ENCODE results near the gene CBX2. TPM values are rescaled to one million over a fixed set of nuclear protein-coding genes. Genes with fewer than 3 reads are reported as not detected.
A peak's percentile ranks its signal among the peaks of the same experiment; 100 is the strongest.

Gene CBX2
- total and polyA plus RNA-seq, 5 donors from 2014 or later, result 0.11 to 0.81 (median 0.17) TPM; not detected in 2

GRCh38 chr17:79811868-79812352, 34.0 kb downstream of the CBX2 start:
- peaks cover 74% of the 10 kb centered on the region for H3K27me3 Mint-ChIP-seq
- peaks cover 0 to 10% (median 0%) of the 10 kb centered on the region in 7 donors for H3K9me3 Mint-ChIP-seq
- H3K27ac ChIP-seq (ENCODE audit: insufficient read depth, low read length, poor library complexity, severe bottlenecking), result no peak overlapping the region
- no peak for DNase-seq
- no peak for ATAC-seq (ENCODE audit: low read depth in 2 of 2)
- H3K4me1 Mint-ChIP-seq, result peaks cover 0 to 41% (median 18%) of the 10 kb centered on the region in 4 donors
- no peak overlapping the region for H3K4me3 ChIP-seq (ENCODE audit: low read depth, low read length)
- H3K4me3 Mint-ChIP-seq, result peak overlapping the region; percentile 51 to 74 (median 74)
- H3K36me3 ChIP-seq (ENCODE audit: control insufficient read depth, insufficient read depth, low read length), result no peaks in the 10 kb centered on the region
- H3K27me3 ChIP-seq (ENCODE audit: control insufficient read depth, insufficient read depth, low read length), result peaks cover 37% of the 10 kb centered on the region
- H3K27ac Mint-ChIP-seq, result peak overlapping the region in 1 of 3 donors; percentile 66
- peaks cover 46% of the 10 kb centered on the region for H3K4me1 ChIP-seq (ENCODE audit: control insufficient read depth, insufficient read depth, low read length, poor library complexity, severe bottlenecking)
- H3K36me3 Mint-ChIP-seq, result no peaks in the 10 kb centered on the region
- no peaks in the 10 kb centered on the region for H3K9me3 ChIP-seq (ENCODE audit: control insufficient read depth in 2 of 2, low read length in 2 of 2)

DNA sequence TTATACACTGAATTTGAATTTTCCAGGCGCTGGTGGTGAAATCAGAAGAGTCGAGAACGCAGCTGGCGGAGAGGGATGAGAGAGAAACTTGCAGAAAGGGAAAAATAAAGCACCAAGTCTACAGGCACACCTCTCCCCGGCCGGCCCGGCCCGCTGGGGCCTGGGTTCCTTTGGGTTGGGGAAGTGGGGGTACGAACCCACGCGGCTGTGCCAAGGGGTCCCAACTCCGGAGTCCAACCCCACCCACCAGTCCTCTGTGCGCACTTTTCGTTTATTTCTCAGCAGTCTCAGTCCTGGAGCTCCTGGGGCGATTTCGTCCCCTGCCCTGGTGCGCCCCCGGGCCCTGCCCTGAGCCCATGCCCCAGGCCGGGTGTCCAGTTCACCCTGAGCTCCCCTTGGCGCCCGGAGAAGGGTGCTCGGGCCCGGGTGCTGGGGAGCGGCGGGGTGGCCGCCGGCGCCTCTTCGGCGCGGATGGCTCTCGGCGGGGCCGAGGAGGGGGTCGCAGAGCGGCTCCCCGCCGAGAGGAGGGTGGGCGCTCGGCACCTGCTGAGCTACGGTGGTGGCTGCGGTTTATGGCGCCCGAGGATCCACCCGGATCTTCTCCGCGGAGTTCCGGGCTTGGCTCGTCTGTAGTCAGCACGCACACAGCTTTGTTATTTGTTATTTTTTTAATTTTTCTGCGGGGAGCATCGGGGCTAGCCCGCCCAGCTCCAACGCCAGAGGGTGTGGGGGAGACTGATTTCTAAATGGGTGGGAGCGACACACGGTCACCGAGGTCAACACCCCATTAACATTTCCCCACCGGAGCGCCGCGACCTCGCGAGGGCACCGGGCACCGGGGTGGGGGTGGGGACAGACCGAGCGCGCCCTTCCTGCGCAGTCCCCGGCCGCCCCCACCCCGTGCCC, 34.7 kb downstream of the CBX2 start:
- ATAC-seq (ENCODE audit: low read depth in 2 of 2) (no peak), DNase-seq (no peak)
- peaks cover 46% of the 10 kb centered on the region for H3K4me1 ChIP-seq (ENCODE audit: control insufficient read depth, insufficient read depth, low read length, poor library complexity, severe bottlenecking)
- Mint-ChIP-seq H3K27ac (peak overlapping the region in 1 of 3 donors; percentile 82), H3K4me3 (peak overlapping the region; percentile 73 to 82 (median 74)), H3K4me1 (peaks cover 0 to 39% (median 16%) of the 10 kb centered on the region in 4 donors), H3K36me3 (no peaks in the 10 kb centered on the region), H3K9me3 (peaks cover 0 to 10% (median 0%) of the 10 kb centered on the region in 7 donors), H3K27me3 (peaks cover 71% of the 10 kb centered on the region)
- H3K36me3 ChIP-seq (ENCODE audit: control insufficient read depth, insufficient read depth, low read length), result no peaks in the 10 kb centered on the region
- H3K27ac ChIP-seq (ENCODE audit: insufficient read depth, low read length, poor library complexity, severe bottlenecking), result no peak overlapping the region
- no peak overlapping the region for H3K4me3 ChIP-seq (ENCODE audit: low read depth, low read length)
- H3K27me3 ChIP-seq (ENCODE audit: control insufficient read depth, insufficient read depth, low read length), result peaks cover 36% of the 10 kb centered on the region
- H3K9me3 ChIP-seq (ENCODE audit: control insufficient read depth in 2 of 2, low read length in 2 of 2), result no peaks in the 10 kb centered on the region

GRCh38 chr17:79813297-79814126, 35.6 kb downstream of the CBX2 start:
- Histone ChIP-seq H3K36me3 (ENCODE audit: control insufficient read depth, insufficient read depth, low read length) (no peaks in the 10 kb centered on the region), H3K27me3 (ENCODE audit: control insufficient read depth, insufficient read depth, low read length) (peaks cover 30% of the 10 kb centered on the region), H3K9me3 (ENCODE audit: control insufficient read depth in 2 of 2, low read length in 2 of 2) (no peaks in the 10 kb centered on the region), H3K4me3 (ENCODE audit: low read depth, low read length) (no peak overlapping the region), H3K27ac (ENCODE audit: insufficient read depth, low read length, poor library complexity, severe bottlenecking) (no peak overlapping the region), H3K4me1 (ENCODE audit: control insufficient read depth, insufficient read depth, low read length, poor library complexity, severe bottlenecking) (peaks cover 46% of the 10 kb centered on the region)
- Mint-ChIP-seq H3K36me3 (no peaks in the 10 kb centered on the region), H3K27me3 (peaks cover 65% of the 10 kb centered on the region), H3K4me1 (peaks cover 0 to 39% (median 17%) of the 10 kb centered on the region in 4 donors), H3K27ac (no peak overlapping the region), H3K9me3 (peaks cover 0 to 10% (median 0%) of the 10 kb centered on the region in 7 donors), H3K4me3 (peak overlapping the region in 1 of 4 donors; percentile 74)
- ATAC-seq (ENCODE audit: low read depth in 2 of 2) (no peak), DNase-seq (no peak)

DNA sequence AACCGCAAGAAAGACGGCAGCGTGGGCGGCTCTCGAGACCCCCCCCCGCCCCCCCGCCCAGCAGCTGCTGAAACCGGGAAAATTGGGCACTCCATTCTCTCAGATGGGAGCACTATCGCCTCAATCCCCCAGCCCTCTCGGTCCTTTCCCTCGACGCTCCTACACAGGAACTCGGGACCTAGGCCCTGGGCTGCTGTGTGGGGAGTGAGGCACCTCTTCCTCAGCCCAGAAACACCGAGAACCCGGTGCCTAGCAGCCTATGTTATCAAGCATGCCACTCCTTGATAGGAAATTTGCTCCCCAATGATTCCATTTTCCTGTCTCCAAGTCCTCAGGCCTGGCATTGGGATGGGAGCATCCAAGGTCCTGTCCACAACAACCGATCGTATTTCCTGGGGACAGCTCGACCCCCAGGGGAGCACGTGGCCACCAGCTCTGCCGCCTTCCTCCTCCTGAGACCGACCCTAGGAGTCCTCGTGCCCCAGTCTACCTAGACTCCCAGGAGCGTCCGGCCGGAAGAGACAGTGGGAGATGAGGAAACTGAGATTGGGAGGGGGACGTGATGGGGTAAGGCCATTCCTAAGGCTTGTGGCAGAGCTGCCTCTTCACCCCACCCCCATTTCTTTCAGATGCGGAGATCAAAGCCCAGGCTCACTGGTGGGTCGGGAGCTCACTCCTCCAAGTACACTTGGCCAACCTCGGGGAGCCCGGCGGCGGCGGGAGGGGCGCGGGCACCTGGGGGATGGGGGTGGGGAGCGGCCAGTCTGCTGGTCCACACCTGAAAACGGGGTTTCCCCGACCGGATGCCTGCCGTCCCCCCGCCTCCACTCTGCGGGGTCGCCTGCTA, 36.4 kb downstream of the CBX2 start:
- peak overlapping the region in 1 of 3 donors; percentile 74 for H3K27ac Mint-ChIP-seq
- H3K4me1 ChIP-seq (ENCODE audit: control insufficient read depth, insufficient read depth, low read length, poor library complexity, severe bottlenecking), result peaks cover 46% of the 10 kb centered on the region

DNA sequence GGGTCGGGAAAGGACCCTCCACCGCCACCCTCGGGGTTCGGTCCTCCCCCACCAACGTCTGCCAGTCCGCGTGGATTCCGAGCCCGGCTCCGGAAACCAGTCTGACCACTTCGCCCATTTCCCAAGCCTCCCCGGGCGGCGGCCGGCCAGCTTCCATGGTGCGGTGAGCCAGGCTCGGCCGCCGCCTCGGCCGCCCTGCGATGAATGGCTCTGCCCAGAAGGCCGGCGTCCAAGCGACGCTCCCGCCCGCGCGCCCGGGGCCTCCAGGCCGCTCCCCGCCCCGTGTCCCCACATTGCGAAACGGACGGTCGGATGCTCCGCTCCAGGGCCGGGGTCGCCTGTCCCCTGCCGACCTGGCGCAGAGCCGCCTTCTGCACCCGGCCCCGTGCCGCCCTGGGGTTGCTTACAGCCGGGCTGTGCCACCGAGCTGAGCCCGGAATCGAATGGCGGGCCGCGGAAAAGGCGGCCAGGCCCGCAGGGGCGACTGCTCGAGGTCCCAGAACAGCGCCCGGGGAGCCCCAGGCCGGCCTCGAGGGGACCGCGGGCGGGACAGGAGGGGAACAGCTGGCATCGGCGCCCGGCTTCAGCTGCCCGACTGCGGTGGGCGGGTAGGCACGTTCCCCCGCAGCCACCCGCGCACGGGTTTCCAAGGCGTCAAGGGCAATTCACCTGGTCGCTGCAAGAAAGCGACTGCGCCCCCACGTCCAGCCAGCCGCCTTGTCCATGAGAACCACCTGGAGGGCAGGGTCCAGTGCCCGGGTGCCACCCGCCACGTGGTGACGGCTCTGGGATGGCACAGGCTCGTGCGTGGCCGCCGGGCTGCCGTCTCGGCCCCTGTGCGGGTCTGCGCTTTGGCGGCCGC, 37.3 kb downstream of the CBX2 start:
- Mint-ChIP-seq H3K27me3 (peaks cover 56% of the 10 kb centered on the region), H3K4me1 (peaks cover 0 to 28% (median 17%) of the 10 kb centered on the region in 4 donors)
- DNase-seq, result no peak

More for the DNA sequence above, 36.4 kb downstream of the CBX2 start:
- DNase-seq (no peak), ATAC-seq (ENCODE audit: low read depth in 2 of 2) (no peak)
- Histone ChIP-seq H3K36me3 (ENCODE audit: control insufficient read depth, insufficient read depth, low read length) (no peaks in the 10 kb centered on the region), H3K27ac (ENCODE audit: insufficient read depth, low read length, poor library complexity, severe bottlenecking) (no peak overlapping the region), H3K9me3 (ENCODE audit: control insufficient read depth in 2 of 2, low read length in 2 of 2) (no peaks in the 10 kb centered on the region), H3K27me3 (ENCODE audit: control insufficient read depth, insufficient read depth, low read length) (peaks cover 21% of the 10 kb centered on the region), H3K4me3 (ENCODE audit: low read depth, low read length) (no peak overlapping the region)
- H3K4me3 Mint-ChIP-seq, result peak overlapping the region; percentile 65 to 92 (median 69)
- peaks cover 0 to 7% (median 0%) of the 10 kb centered on the region in 7 donors for H3K9me3 Mint-ChIP-seq
- H3K4me1 Mint-ChIP-seq, result peaks cover 0 to 31% (median 17%) of the 10 kb centered on the region in 4 donors
- H3K27me3 Mint-ChIP-seq, result peaks cover 62% of the 10 kb centered on the region
- H3K36me3 Mint-ChIP-seq, result no peaks in the 10 kb centered on the region

DNA sequence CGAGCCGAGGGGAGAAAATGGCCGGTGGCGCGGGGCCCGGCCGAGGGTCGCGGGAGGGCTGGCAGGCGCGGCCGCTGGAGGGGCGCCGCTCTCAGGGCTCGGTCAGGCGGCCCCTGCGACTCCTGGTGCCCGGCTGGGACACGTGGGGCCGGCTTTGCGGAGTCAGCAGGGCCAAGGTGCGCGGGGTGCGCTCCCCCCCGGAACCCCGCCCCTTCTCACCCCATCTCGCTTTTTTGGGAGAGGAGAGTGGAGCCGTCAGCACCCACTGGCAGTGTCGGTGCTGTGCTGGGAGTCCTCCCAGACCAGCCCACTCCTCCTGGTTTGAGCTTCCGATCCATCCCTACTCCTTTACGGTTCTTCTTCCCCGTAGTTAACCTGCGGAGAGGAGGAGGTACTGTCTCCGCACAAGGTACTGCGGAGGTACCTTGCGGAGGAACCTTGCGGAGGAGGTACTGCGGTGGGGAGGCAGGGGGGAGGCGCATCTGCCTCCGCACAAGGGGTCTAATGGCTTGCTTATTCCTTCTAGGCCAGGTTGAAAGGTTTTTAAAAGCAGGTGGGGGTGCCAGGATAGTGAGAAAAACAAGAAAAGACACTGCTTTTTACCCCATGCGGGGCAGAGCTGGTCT, 38.0 kb downstream of the CBX2 start:
- H3K36me3 Mint-ChIP-seq, result no peaks in the 10 kb centered on the region
- peak overlapping the region in 2 of 4 donors; percentile 24 to 52 for H3K4me3 Mint-ChIP-seq
- DNase-seq (no peak), ATAC-seq (ENCODE audit: low read depth in 2 of 2) (no peak)
- peaks cover 0 to 25% (median 13%) of the 10 kb centered on the region in 4 donors for H3K4me1 Mint-ChIP-seq
- H3K9me3 ChIP-seq (ENCODE audit: control insufficient read depth in 2 of 2, low read length in 2 of 2), result no peaks in the 10 kb centered on the region
- no peak overlapping the region for H3K4me3 ChIP-seq (ENCODE audit: low read depth, low read length)
- H3K36me3 ChIP-seq (ENCODE audit: control insufficient read depth, insufficient read depth, low read length), result no peaks in the 10 kb centered on the region
- H3K27me3 ChIP-seq (ENCODE audit: control insufficient read depth, insufficient read depth, low read length), result peaks cover 19% of the 10 kb centered on the region
- H3K4me1 ChIP-seq (ENCODE audit: control insufficient read depth, insufficient read depth, low read length, poor library complexity, severe bottlenecking), result peaks cover 39% of the 10 kb centered on the region
- peaks cover 49% of the 10 kb centered on the region for H3K27me3 Mint-ChIP-seq
- H3K9me3 Mint-ChIP-seq, result peaks cover 0 to 7% (median 0%) of the 10 kb centered on the region in 7 donors
- H3K27ac Mint-ChIP-seq, result no peak overlapping the region
- no peak overlapping the region for H3K27ac ChIP-seq (ENCODE audit: insufficient read depth, low read length, poor library complexity, severe bottlenecking)

More for the DNA sequence above, 37.3 kb downstream of the CBX2 start:
- H3K9me3 ChIP-seq (ENCODE audit: control insufficient read depth in 2 of 2, low read length in 2 of 2), result no peaks in the 10 kb centered on the region
- peaks cover 46% of the 10 kb centered on the region for H3K4me1 ChIP-seq (ENCODE audit: control insufficient read depth, insufficient read depth, low read length, poor library complexity, severe bottlenecking)
- no peaks in the 10 kb centered on the region for H3K36me3 Mint-ChIP-seq
- no peak overlapping the region for H3K27ac ChIP-seq (ENCODE audit: insufficient read depth, low read length, poor library complexity, severe bottlenecking)
- no peaks in the 10 kb centered on the region for H3K36me3 ChIP-seq (ENCODE audit: control insufficient read depth, insufficient read depth, low read length)
- H3K27ac Mint-ChIP-seq, result no peak overlapping the region
- H3K4me3 Mint-ChIP-seq, result no peak overlapping the region
- no peak overlapping the region for H3K4me3 ChIP-seq (ENCODE audit: low read depth, low read length)
- no peak for ATAC-seq (ENCODE audit: low read depth in 2 of 2)
- peaks cover 0 to 7% (median 0%) of the 10 kb centered on the region in 7 donors for H3K9me3 Mint-ChIP-seq
- H3K27me3 ChIP-seq (ENCODE audit: control insufficient read depth, insufficient read depth, low read length), result peaks cover 20% of the 10 kb centered on the region
